ENCODE results near the gene LPAR2. TPM values are rescaled to one million over a fixed set of nuclear protein-coding genes. Genes with fewer than 3 reads are reported as not detected.

Gene LPAR2
- total and polyA plus RNA-seq, 7 experiments from 2014 or later = 16.5 to 91.7 (median 70.8) TPM

DNA sequence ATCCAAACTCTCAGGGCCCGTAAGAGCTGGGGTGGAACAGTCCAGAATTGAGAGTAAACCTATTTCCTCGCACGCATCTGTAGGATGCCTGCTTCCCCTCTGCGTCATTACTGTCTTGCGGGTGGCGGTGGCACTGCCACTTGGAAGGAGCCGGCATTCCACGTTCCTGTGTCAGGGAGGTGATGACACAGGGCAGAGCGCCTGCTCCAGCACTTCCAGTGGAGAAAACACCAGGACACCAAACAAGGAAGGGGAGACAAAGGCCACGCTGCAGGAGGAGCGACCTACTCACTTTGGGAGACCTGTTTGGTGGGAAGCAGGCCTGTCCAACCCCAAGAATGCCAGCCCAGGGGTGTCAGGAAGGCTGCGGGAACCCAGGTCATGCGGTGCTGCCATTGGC, 46.6 kb downstream of the LPAR2 start:
- Mint-ChIP-seq H3K4me1 (peaks cover 9 to 39% (median 27%) of the 10 kb centered on the region in 7 donors), H3K27me3 (no peaks in the 10 kb centered on the region), H3K9me3 (no peaks in the 10 kb centered on the region), H3K36me3 (peaks cover 0 to 21% (median 6%) of the 10 kb centered on the region in 5 donors), H3K4me3 (no peak overlapping the region), H3K27ac (peak overlapping the region in 6 of 9 donors; percentile 1 to 80 (median 31))
- DNase-seq (no peak), ATAC-seq (no peak)
- no peak overlapping the region for H3K4me3 ChIP-seq (ENCODE audit: low read length)
- no peaks in the 10 kb centered on the region for H3K27me3 ChIP-seq (ENCODE audit: control insufficient read depth in 2 of 2, insufficient read depth in 2 of 2, low read length in 2 of 2)
- POLR2A ChIA-PET = interaction anchor here (1.2 kb wide), 1 partner anchor 46 kb away, joined by 3 read pairs; no protein-coding TSS in a partner anchor
- no peak overlapping the region for H3K27ac ChIP-seq (ENCODE audit: low read depth, low read length)
- no peaks in the 10 kb centered on the region for H3K4me1 ChIP-seq (ENCODE audit: control insufficient read depth in 2 of 2, insufficient read depth in 2 of 2, low read length in 2 of 2)
- H3K9me3 ChIP-seq (ENCODE audit: control insufficient read depth in 2 of 3, low read length in 3 of 3) = no peaks in the 10 kb centered on the region
- CTCF ChIA-PET = no interaction called here
- no peaks in the 10 kb centered on the region for H3K36me3 ChIP-seq (ENCODE audit: control insufficient read depth in 2 of 3, insufficient read depth in 3 of 3, low read length in 3 of 3)
- intact Hi-C loops (cut with micrococcal nuclease) = no loop called here

DNA sequence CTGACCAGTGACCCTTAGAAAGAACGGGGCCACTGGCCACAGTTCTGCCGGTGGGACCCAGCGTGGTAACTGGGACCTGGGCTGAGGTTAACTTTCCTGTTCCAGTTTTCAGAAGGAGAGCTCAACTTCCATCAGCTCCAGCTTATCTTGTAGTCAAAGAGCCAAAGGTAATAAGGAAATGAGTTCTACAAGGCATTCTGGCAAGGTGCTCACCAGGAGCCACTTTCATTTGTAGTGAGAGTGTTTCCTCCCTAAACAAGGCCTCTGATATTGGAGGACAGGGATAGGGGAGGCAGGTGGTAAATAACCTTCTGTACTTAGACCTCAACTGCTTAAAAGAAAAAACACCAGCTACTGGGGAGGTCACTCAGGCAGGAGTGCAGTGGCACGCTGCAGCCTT, 47.6 kb downstream of the LPAR2 start:
- no peaks in the 10 kb centered on the region for H3K9me3 ChIP-seq (ENCODE audit: control insufficient read depth in 2 of 3, low read length in 3 of 3)
- Mint-ChIP-seq H3K27ac (peak overlapping the region in 4 of 9 donors; percentile 21 to 64 (median 40)), H3K4me1 (peaks cover 9 to 33% (median 25%) of the 10 kb centered on the region in 7 donors), H3K4me3 (no peak overlapping the region), H3K9me3 (no peaks in the 10 kb centered on the region), H3K36me3 (peaks cover 0 to 22% (median 2%) of the 10 kb centered on the region in 5 donors), H3K27me3 (no peaks in the 10 kb centered on the region)
- no peak for DNase-seq
- CTCF ChIA-PET = no interaction called here
- no peaks in the 10 kb centered on the region for H3K27me3 ChIP-seq (ENCODE audit: control insufficient read depth in 2 of 2, insufficient read depth in 2 of 2, low read length in 2 of 2)
- no peak overlapping the region for H3K4me3 ChIP-seq (ENCODE audit: low read length)
- H3K27ac ChIP-seq (ENCODE audit: low read depth, low read length) = no peak overlapping the region
- H3K36me3 ChIP-seq (ENCODE audit: control insufficient read depth in 2 of 3, insufficient read depth in 3 of 3, low read length in 3 of 3) = no peaks in the 10 kb centered on the region
- ATAC-seq = no peak
- POLR2A ChIA-PET = interaction anchor here (0.7 to 1.3 kb wide), 4 partner anchors 9 to 38 kb away, joined by 3 to 9 read pairs (median 3); no protein-coding TSS in a partner anchor
- no peaks in the 10 kb centered on the region for H3K4me1 ChIP-seq (ENCODE audit: control insufficient read depth in 2 of 2, insufficient read depth in 2 of 2, low read length in 2 of 2)
- intact Hi-C loops (cut with micrococcal nuclease) = no loop called here

DNA sequence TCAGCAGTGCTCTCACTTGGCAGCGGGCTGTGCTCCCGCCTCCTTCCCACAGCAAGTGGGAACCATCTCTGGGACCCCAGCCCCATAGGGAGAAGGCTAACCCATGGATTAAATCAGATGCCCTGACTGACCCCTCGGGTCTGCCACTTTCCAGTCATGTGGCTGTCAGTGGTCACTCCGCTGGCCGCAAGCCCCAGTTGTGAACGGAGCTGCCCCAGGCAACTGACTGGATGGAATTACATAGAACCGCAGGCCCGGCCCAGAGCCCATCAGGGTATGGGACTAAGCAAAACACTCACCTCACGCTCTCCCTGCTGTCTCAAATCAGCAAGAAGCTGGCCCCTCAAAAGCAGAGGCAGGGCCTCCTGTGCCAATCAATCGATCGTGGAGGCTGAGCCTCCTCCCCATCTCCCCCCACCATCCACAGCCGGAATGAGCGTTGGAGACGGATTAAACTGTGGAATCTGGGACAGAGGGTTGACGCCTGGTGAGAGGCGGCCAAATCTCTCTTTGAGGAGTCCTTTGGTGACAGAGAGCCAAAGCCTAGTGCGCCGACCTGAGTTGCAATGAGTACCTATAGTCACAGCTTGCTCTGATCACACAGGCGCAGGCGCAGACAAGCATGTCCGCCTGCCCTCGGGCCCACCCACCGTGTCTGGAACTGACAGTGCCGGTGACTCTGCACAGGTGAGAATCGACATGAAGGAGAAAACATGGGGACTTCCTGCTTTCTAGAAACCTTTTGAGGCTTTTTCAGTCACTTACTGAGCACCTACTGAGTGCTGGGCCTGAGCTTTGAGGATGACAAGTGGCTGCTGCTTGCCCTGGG, 48.3 kb downstream of the LPAR2 start:
- H3K27ac Mint-ChIP-seq = peak overlapping the region in 3 of 9 donors; percentile 2 to 42 (median 21)
- H3K4me1 Mint-ChIP-seq = peaks cover 9 to 33% (median 24%) of the 10 kb centered on the region in 7 donors
- POLR2A ChIA-PET = interaction anchor here (1.0 to 1.3 kb wide), 3 partner anchors 10 to 36 kb away, joined by 3 to 9 read pairs (median 3); no protein-coding TSS in a partner anchor
- Histone ChIP-seq H3K4me1 (ENCODE audit: control insufficient read depth in 2 of 2, insufficient read depth in 2 of 2, low read length in 2 of 2) (no peaks in the 10 kb centered on the region), H3K27ac (ENCODE audit: low read depth, low read length) (no peak overlapping the region), H3K36me3 (ENCODE audit: control insufficient read depth in 2 of 3, insufficient read depth in 3 of 3, low read length in 3 of 3) (no peaks in the 10 kb centered on the region), H3K9me3 (ENCODE audit: control insufficient read depth in 2 of 3, low read length in 3 of 3) (no peaks in the 10 kb centered on the region), H3K27me3 (ENCODE audit: control insufficient read depth in 2 of 2, insufficient read depth in 2 of 2, low read length in 2 of 2) (no peaks in the 10 kb centered on the region), H3K4me3 (ENCODE audit: low read length) (no peak overlapping the region)
- no peak for ATAC-seq
- no peak for DNase-seq
- peaks cover 0 to 21% (median 0%) of the 10 kb centered on the region in 5 donors for H3K36me3 Mint-ChIP-seq
- CTCF ChIA-PET = no interaction called here
- intact Hi-C loops (cut with micrococcal nuclease) = no loop called here
- H3K27me3 Mint-ChIP-seq = no peaks in the 10 kb centered on the region
- no peak overlapping the region for H3K4me3 Mint-ChIP-seq
- H3K9me3 Mint-ChIP-seq = peaks cover 0 to 1% (median 0%) of the 10 kb centered on the region in 11 donors

DNA sequence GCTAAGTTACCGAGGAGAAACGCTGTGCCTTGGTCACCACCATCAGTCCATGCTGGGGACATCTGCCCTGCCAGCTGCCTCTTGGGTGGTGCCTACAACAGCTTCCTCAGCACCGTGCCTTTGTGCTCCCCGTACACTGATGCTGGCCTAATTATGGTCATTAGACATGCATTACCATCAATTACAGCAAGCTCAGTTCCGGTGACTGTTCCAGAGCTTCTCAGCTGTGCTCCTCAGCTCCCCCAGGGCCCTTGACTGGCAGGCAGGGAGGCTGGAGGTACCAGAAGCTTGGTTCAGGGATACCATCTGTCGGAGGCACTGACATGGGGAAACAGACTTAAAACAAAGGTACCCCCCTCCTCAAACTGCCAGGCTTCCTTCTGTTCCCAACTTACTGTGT, 49.8 kb downstream of the LPAR2 start:
- Histone ChIP-seq H3K27me3 (ENCODE audit: control insufficient read depth in 2 of 2, insufficient read depth in 2 of 2, low read length in 2 of 2) (no peaks in the 10 kb centered on the region), H3K36me3 (ENCODE audit: control insufficient read depth in 2 of 3, insufficient read depth in 3 of 3, low read length in 3 of 3) (no peaks in the 10 kb centered on the region), H3K4me1 (ENCODE audit: control insufficient read depth in 2 of 2, insufficient read depth in 2 of 2, low read length in 2 of 2) (no peaks in the 10 kb centered on the region), H3K27ac (ENCODE audit: low read depth, low read length) (no peak overlapping the region), H3K4me3 (ENCODE audit: low read length) (no peak overlapping the region), H3K9me3 (ENCODE audit: control insufficient read depth in 2 of 3, low read length in 3 of 3) (no peaks in the 10 kb centered on the region)
- intact Hi-C loops (cut with micrococcal nuclease) = no loop called here
- Mint-ChIP-seq H3K4me3 (no peak overlapping the region), H3K36me3 (peaks cover 0 to 21% (median 0%) of the 10 kb centered on the region in 5 donors), H3K9me3 (peaks cover 0 to 1% (median 0%) of the 10 kb centered on the region in 11 donors), H3K27me3 (no peaks in the 10 kb centered on the region), H3K27ac (no peak overlapping the region), H3K4me1 (peaks cover 7 to 36% (median 24%) of the 10 kb centered on the region in 7 donors)
- POLR2A ChIA-PET = interaction anchor here (0.7 to 1.4 kb wide), 3 partner anchors 10 to 88 kb away, joined by 3 to 5 read pairs (median 3); no protein-coding TSS in a partner anchor
- CTCF ChIA-PET = no interaction called here
- ATAC-seq = no peak
- no peak for DNase-seq

DNA sequence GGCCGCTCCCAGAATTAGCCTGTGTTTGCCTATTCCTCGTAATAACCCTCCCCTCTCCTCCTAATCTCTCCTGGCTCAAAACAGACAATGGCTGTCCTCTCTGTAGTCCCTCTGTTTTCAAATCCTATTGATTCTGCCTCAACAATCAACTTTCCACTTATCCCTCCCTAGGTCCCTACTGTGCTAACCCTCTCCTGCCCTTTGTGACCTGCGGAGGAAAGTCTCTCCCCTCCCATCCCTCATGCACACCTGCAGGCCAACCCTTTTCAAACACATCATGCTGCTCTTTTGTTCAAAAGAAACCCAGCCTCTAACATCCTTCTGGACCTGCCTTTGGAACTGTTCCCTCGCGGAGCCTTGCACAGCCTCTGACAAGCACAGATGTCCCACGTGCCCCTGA, 52.6 kb downstream of the LPAR2 start:
- no peak overlapping the region for H3K4me3 Mint-ChIP-seq
- peak overlapping the region in 4 of 9 donors; percentile 20 to 55 (median 28) for H3K27ac Mint-ChIP-seq
- H3K27me3 Mint-ChIP-seq = no peaks in the 10 kb centered on the region
- DNase-seq = no peak
- no peak overlapping the region for H3K4me3 ChIP-seq (ENCODE audit: low read length)
- H3K36me3 ChIP-seq (ENCODE audit: control insufficient read depth in 2 of 3, insufficient read depth in 3 of 3, low read length in 3 of 3) = peaks cover 0 to 6% (median 3%) of the 10 kb centered on the region in 3 experiments
- H3K4me1 ChIP-seq (ENCODE audit: control insufficient read depth in 2 of 2, insufficient read depth in 2 of 2, low read length in 2 of 2) = no peaks in the 10 kb centered on the region
- H3K9me3 ChIP-seq (ENCODE audit: control insufficient read depth in 2 of 3, low read length in 3 of 3) = no peaks in the 10 kb centered on the region
- H3K4me1 Mint-ChIP-seq = peaks cover 2 to 17% (median 8%) of the 10 kb centered on the region in 7 donors
- H3K27ac ChIP-seq (ENCODE audit: low read depth, low read length) = no peak overlapping the region
- peaks cover 0 to 19% (median 4%) of the 10 kb centered on the region in 5 donors for H3K36me3 Mint-ChIP-seq
- H3K9me3 Mint-ChIP-seq = peaks cover 0 to 1% (median 0%) of the 10 kb centered on the region in 11 donors
- H3K27me3 ChIP-seq (ENCODE audit: control insufficient read depth in 2 of 2, insufficient read depth in 2 of 2, low read length in 2 of 2) = no peaks in the 10 kb centered on the region
- no peak for ATAC-seq
- ChIA-PET POLR2A (no interaction called here), CTCF (no interaction called here)
- intact Hi-C loops (cut with micrococcal nuclease) = no loop called here

All from naive thymus-derived CD4-positive, alpha-beta T cell (primary cell).